HG03039 (cell line): ENCODE data around the gene KCNK6.
"Not testable (repeated sequence)": the region's sequence is repeated elsewhere in the genome, so short reads cannot be mapped to it uniquely, and the experiment has no call there.

ENCODE experiments used
- ATAC-seq: cut with Tn5 transposase; IDR thresholded peaks from one replicate; pipeline ENCODE4 v1.9.1; 2021; ENCODE audit warnings: mild to moderate bottlenecking, moderate library complexity; ENCODE audit not compliant: unreplicated experiment

Gene KCNK6

GRCh38 chr19:38321646-38322196 lies 2.1 kb downstream of the KCNK6 start:
- ATAC-seq = no peak

GRCh38 chr19:38323291-38323690 lies 3.6 kb downstream of the KCNK6 start:
- no peak for ATAC-seq

- ATAC-seq = no peak
Measured at GRCh38 chr19:38324431-38324830, 4.8 kb downstream of the KCNK6 start.

GRCh38 chr19:38326591-38326990 lies 6.9 kb downstream of the KCNK6 start:
- ATAC-seq = no peak

GRCh38 chr19:38329651-38330050 lies 10.0 kb downstream of the KCNK6 start:
- ATAC-seq = no peak

- ATAC-seq = no peak
Measured at GRCh38 chr19:38331728-38332127, 12.1 kb downstream of the KCNK6 start.

- ATAC-seq = no peak
Measured at GRCh38 chr19:38333245-38333644, 13.6 kb downstream of the KCNK6 start.

GRCh38 chr19:38335949-38336637 lies 16.4 kb downstream of the KCNK6 start:
- ATAC-seq = peak; percentile 68

GRCh38 chr19:38336638-38337359 lies 17.2 kb downstream of the KCNK6 start:
- peak; percentile 45 for ATAC-seq

GRCh38 chr19:38337360-38337653 lies 17.7 kb downstream of the KCNK6 start:
- ATAC-seq = no peak

GRCh38 chr19:38339011-38339410 lies 19.4 kb downstream of the KCNK6 start:
- ATAC-seq = not testable (repeated sequence)

- ATAC-seq = no peak
Measured at GRCh38 chr19:38340927-38341326, 21.3 kb downstream of the KCNK6 start.

- no peak for ATAC-seq
Measured at GRCh38 chr19:38346837-38347236, 27.2 kb downstream of the KCNK6 start.

- ATAC-seq = no peak
Measured at GRCh38 chr19:38350883-38351282, 31.2 kb downstream of the KCNK6 start.

- no peak for ATAC-seq
Measured at GRCh38 chr19:38351865-38352395, 32.3 kb downstream of the KCNK6 start.

- ATAC-seq = no peak
Measured at GRCh38 chr19:38352611-38353010, 33.0 kb downstream of the KCNK6 start.

GRCh38 chr19:38355728-38356725 lies 36.4 kb downstream of the KCNK6 start:
- no peak for ATAC-seq

- no peak for ATAC-seq
Measured at GRCh38 chr19:38358071-38358470, 38.4 kb downstream of the KCNK6 start.

GRCh38 chr19:38359242-38360021 lies 39.8 kb downstream of the KCNK6 start:
- no peak for ATAC-seq

GRCh38 chr19:38360351-38360750 lies 40.7 kb downstream of the KCNK6 start:
- no peak for ATAC-seq
